ENCODE results near the gene MYRFL.

DNA sequence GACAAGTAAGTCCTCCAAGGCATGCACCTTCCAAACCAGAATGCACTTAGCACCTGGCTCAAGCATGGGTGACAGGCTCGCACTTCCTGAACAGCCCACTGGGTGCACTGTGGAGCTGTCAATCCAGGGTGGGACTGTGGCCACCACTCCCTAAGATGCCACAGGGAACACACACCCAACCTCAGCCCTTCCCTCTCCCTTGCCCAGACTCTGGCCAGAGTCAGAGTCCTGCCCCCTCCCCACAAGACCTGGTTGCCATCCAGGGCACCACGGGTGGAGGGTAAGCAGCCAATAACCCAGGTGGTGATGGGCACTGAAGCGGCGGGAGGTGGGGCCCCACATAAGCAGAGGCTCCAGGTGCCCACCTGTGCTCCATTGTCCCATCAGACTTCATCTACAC is 160.6 kb downstream of the MYRFL start:
- TF ChIP-seq CTCF (IDR thresholded peaks at IDR 0.05): no peak
- TF ChIP-seq POLR2A (IDR thresholded peaks at IDR 0.05): no peak
- no peak for TF ChIP-seq POLR2AphosphoS5 (IDR thresholded peaks at IDR 0.05)

All from breast epithelium (tissue), 3 donors.